Daoy (cell line): Measurements from ENCODE around the gene FTCD. TPM values are rescaled to one million over a fixed set of nuclear protein-coding genes. Genes with fewer than 3 reads are reported as not detected.
"Not testable (repeated sequence)": the region's sequence is repeated elsewhere in the genome, so short reads cannot be mapped to it uniquely, and the experiment has no call there.

Experiments
- DNase-seq: peaks from one replicate; pipeline ENCODE4 v3.0.0-alpha.2; 2015; ENCODE audit warnings: low read depth
- total RNA-seq: library from RNA; depleted of rRNA; stranded (reverse); fragments of >200 nt; shearing (Covaris generic); gene quantifications from 2 replicates; pipeline ENCODE4 v1.2.3, GENCODE V29; 2014

The FTCD gene
- total RNA-seq, 1 experiment from 2014 or later: 0.34 TPM

DNA sequence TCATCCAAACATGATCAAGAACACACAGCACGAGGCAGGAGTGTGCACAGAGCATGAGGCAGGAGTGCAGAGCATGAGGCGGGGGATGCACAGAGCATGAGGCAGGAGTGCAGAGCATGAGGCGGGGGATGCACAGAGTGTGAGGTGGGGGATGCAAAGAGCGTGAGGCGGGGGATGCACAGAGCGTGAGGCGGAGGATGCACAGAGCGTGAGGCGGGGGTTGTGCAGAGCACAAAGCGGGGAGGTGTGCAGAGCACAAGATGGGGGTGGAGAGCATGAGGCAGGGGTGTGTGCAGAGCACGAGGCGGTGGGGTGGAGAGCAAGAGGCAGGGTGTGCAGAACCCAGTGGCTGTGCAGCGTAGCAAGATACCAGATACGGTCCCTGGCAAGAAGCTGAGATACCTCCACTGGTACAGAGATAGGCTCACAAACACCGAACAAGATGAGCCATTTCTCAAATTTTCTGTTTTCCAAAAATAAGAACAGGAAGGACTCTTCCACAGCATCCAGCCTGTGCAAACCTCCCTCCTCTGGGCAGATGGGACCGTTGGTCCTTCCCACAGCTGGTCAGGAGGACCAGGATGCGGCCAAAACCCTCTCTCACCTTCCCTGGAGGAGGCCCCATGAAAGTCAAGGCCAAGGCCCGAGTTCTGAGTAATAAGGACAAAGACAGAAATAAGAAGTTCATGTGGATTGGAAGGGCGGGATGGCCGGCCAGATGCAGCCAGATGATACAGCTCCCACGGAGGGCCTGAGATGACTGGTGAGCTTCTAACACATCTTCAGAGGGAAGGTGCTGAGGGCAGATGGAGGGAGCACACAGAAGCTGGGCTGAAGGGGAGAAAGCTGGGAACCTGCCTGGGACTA, 16.9 kb upstream of the FTCD start:
- no peak for DNase-seq

DNA sequence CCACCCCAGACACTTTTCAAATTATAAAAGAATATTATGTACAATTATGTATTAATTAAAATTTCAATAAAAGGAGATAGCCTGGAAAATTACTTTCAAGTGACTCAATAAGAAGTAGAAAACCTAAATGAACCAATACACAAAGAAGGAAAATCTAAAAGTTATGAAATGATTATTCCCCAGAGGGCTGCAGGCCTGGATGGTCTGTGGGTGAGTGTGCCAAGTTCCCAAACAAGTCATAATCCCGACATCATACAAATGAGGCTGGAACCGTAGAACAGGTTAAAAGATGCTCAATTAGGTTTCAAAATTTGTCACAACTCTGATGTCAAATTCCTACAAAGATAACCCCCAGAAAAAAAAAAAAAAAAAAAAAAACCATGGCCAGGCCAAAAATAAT, 16.2 kb upstream of the FTCD start:
- no peak for DNase-seq

DNA sequence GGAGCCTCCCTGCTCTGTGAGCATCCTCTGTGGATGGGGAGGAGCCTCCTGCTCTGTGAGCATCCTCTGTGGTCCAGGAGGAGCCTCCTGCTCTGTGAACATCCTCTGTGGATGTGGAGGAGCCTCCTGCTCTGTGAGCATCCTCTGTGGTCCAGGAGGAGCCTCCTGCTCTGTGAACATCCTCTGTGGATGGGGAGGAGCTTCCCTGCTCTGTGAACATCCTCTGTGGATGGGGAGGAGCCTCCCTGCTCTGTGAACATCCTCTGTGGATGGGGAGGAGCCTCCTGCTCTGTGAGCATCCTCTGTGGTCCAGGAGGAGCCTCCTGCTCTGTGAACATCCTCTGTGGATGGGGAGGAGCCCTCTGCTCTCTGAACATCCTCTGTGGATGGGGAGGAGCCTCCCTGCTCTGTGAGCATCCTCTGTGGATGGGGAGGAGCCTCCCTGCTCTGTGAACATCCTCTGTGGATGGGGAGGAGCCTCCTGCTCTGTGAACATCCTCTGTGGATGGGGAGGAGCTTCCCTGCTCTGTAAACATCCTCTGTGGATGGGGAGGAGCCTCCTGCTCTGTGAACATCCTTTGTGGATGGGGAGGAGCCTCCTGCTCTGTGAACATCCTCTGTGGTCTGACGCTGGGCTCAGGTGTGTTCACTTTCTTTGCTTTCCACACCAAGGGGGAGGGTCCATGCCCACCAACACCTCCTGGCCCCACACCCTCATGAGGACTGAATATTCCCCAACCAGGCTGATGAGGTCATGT, 15.2 kb upstream of the FTCD start:
- not testable (repeated sequence) for DNase-seq

DNA sequence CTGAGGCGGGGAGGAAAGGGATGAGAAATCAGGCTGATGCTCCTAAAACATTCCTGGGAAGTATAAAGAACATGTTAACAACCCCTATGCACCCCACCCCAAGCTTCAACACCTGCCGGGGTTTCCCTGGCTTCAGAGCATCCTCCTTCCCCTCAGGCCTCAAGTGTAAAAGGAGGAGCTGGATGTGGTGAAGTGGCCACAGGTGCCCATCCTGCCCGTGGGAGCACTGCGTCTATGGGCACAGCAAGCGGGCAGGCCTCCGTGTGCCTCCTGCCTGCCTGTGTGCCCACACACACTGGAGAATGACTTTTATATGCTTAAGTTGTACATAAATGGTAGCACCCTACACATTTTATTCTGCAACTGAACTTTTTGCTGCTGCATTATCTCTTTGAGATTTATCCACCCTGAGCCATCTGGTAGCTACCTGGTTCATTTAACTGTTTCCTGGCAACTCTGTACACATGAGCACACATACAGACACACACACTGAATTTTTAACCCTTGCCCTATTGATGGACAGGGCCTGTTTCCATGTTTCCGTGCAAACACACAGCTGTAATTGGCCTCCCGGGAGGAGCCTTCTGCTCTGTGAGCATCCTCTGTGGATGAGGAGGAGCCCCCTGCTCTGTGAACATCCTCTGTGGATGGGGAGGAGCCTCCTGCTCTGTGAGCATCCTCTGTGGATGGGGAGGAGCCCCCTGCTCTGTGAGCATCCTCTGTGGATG, 13.4 kb upstream of the FTCD start:
- peak; percentile 4 for DNase-seq

DNA sequence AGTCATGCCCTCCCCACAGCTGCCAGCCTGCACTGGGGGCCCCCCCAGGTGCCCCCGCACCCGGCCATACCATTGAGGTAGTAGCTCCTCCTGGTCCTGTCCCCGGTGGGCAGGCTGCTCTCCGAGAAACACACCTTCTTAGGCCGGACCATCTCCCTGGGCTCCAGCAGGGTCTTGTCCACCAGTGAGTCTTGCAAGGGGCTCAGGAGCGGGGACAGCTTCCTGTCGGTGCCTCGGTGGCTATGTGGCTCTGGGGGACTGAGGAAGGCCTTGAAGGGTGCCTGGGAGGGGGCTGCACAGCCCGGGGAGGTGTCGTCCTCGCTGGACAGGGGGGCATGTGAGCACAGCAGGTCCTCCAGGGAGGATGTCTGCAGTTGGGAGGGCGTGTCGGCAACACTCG, 12.9 kb upstream of the FTCD start:
- DNase-seq: no peak

DNA sequence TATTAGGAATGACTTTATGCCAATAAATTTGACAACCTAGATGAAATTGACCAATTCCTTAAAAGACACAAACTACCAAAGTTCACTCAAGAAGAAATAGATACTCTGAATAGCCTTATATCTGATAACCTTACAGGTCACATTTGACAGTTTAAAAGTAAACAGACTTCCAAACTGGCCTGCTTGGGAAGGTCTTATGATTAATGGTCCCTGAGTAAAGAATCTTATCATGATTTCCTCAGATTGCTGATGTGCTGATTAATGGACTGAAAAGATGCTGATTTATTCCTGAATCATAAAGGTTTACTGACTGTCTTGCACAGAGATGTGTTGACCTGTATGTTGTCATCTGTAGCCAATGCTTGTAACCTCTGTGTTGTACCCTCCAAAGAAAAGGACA, 9.7 kb upstream of the FTCD start:
- DNase-seq: no peak

DNA sequence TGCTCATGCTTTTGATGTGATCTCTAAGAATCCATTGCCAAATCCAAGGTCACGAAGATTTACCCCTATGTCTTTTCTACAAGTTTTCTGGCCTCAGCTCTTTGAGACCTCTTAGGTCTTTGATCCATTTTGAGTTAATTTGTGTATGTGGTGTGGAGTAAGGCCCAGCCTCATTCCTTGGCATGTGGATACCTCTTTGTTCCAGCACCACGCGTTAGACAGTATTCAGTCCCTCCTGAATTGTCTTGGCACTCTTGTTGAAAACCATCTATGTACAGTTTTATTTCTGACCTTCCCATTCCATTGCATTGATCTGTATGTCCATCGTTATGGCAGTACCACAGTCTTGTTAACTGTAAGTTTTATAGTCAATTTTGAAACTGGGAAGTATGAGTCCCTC, 8.0 kb upstream of the FTCD start:
- DNase-seq: no peak

DNA sequence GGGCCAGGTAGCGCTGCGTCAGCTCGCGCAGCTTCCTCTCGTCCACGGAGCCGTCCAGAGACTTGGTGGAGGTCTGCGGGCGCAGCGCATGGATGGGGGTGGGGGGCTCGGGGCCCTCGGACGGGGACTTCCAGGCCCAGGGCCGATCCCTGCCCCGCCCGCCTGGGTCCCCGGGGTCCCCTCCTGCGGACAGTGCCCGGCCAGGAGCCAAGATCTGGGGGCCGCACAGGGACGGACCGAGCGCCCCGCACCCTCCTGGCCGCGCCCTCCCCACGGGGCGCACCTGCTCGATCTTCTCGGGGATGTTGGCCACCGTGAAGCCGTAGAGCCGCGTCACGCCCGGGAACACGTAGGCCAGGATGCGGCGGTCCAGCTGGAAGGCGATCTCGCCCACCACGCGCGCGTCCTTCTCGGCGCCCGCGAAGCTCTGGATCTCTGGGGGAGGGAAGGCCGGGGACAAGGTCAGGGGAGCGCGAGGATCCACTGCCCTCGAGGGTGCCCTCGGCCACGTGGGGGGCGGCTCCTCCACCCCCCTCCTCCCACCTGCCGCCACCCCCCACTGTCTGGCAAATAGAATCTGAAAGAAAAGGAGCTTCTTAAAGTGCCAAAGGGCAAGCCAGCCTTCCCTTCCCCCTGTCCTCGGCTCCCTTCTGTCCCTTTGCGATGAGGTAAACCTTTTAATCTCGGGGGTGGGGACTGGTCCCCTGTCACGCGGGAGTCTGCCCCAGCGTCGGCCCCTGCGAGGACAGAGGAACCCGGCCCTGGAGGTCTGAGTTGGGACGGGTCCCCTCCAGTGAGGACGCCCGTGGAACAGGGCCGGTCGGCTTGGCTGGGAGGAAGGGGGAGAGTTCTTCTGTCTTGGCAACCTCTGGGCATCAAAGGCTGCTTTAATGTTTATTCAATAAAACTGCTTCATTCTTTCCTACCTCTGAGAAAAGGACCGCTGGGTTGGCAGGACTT, 6.5 kb upstream of the FTCD start:
- peak; percentile 4 for DNase-seq

DNA sequence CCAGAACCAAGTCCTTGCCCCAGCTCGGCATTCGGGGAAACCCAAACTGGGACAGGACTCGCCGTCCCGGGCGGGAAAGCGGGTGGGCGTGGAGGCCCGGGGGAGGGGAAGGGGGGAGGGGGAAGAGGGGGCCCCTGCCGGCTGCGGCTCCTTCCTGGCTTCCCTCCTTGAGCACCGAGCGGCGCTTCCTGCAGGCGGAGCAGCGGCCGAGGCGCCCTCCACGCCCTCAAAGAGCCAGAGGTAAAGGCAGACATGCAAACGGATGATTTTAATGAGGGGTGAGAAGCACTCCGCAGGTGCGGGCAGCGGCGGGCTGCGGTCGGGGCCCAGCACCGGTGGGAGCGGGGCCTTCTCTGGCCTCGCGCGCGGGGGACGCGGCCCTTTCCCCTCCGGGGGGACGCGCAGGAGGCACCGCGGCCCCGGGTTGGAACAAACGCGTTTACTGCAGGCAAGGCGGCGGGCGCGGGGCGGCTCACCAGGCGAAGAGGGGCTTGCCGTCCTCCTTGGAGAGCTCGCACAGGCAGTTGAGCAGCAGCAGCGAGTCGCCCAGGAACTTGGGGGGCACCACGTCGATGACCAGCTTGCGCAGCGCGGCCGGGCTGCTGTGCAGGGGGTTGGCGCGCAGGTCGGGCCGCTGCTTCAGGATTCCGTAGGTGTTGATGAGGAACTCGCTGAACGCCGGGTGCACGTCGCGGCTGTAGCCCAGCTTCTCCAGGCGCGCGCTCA, 5.7 kb upstream of the FTCD start:
- DNase-seq: peak; percentile 48

DNA sequence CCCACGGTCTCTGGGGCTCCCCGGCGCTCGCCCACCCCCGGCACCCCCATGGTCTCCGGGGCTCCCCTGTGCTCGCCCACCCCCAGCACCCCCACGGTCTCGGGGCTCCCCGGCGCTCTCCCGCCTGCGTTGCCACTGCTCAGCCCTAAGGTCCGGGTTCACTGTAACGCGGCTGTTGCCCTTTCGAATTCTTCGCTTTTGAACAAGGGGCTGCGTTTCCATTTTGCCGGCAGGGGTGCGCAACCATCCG, 5.2 kb upstream of the FTCD start:
- no peak for DNase-seq

DNA sequence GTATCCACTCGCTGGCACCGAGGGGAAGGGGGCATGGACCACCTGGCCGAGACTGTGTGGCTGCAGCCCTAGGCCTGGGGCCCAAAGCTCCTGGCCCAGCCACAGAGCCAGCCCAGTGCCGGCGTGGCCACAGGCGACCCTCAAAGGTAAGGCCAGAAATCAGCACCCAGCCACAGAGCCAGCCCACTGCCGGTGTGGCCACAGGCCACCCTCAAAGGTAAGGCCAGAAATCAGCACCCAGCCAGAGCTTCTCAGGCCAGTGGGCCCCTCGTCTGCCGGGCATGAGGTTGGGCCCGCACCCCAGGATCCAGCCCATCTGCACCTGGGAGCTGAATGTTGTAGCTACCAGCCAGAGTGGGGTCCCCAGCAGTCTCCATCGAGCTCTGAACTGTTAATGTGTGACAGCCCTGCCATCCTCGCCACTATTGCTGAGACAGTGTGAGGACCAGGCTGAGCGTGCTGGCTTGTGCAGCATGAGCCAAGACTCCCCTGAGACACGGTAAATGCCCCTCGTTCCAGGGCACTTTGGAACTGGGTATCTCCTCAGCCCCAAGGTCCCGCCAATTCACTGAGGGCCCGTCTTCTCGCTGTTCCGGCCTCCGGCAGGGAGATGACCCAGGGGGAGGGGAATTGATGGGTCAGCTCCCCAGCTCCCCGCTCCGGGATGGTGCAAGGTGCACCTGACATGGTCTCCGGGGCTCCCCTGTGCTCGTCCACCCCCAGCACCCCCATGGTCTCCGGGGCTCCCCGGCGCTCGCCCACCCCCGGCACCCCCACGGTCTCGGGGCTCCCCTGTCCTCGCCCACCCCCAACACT, 4.7 kb upstream of the FTCD start:
- peak; percentile 2 for DNase-seq

DNA sequence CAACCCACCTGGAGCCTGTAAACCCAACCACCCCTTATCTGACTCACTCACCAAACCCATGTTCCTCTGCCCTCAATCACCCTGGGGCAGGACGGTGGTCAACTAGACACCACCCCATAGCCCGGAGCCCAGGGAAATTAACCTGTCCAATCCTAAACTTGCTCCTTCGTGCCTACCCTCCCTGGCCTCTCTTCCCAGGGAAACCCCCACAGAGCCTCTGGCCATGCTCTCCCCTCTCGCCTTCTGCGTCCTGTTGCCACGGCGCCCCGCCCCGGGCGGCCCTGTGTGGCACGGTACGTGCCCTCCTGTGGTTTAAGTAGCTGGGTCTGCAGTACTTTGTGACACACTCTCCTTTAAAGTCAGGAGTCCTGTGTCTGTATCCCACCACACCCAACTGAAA, 4.0 kb upstream of the FTCD start:
- peak; percentile 1 for DNase-seq

DNA sequence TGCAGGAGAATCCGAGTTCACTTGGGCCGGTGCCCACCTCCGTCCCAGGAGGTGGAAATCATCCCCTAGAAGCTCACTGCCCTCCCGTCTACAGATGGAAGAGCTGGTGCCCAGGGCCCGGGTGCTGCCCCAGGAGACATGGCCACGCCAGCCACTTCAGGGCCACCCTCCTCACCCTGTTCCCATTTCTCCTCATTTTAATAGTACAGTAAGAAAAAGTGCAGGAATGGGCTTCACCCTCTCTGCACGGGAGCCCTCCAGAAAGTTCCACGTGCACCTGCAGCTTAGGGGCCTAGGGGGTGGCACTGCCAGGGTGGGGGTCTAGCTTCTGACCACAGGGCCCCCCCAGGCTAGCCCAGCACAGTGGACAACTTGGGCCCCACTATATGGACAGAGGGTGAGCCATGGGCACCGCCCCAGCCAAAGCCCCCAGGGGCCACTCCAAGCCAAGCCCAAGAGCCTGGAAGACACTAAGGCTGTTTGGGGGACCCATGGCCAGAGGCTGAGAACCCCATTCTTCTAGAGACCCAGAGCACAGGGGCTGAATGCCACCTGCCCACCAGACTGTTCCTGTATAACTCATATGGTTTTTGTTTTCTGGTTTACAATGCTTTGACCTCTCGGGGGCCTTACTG, 3.4 kb upstream of the FTCD start:
- DNase-seq: no peak

DNA sequence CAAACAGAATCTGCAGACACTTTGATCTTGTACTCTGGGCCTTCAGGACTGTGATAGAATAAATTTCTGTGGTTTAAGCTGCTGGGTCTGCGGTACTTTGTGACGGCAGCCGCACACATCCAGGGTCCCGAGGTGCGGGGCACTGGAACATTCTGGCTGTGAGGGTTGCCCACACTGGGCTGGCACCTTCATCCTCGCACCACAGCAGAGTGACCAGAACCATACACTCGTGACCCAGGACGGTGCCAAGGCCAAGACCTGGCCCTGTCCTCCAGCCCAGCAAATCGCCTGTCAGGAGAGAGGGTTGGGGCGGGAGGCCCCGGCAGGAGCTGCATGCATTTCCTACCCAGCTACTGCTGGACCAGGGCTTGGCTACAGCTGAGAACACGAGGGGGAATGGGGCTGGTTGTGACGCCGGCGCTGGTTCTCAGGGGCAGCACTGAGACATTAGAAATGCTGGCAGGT, 2.6 kb upstream of the FTCD start:
- peak; percentile 2 for DNase-seq

DNA sequence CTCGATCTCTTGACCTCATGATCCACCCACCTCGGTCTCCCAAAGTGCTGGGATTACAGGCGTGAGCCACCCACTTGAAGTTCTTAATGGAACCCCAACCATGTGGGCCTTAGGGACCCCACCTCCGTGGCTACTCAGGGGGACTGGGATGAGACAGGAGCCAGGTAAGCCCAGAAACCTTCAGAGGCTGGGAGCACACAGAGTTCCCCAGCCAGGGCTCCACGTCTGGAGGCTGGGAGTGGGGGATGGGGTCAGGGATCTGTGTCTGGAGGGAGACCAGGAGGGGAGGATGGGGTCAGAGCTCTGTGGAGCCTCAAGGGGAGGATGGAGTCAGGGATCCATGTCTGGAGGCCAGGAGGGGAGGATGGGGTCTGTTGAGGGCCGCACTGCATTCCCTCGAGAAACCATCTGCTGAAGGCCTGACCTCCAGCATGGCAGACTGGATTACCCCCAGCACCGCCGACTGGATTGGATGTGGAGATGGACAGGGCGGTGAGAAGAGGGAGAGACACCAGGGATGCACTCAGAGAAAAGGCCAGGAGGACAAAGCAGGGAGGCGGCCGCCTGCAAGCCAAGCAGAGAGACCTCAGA, 2.1 kb upstream of the FTCD start:
- DNase-seq: peak; percentile 2

DNA sequence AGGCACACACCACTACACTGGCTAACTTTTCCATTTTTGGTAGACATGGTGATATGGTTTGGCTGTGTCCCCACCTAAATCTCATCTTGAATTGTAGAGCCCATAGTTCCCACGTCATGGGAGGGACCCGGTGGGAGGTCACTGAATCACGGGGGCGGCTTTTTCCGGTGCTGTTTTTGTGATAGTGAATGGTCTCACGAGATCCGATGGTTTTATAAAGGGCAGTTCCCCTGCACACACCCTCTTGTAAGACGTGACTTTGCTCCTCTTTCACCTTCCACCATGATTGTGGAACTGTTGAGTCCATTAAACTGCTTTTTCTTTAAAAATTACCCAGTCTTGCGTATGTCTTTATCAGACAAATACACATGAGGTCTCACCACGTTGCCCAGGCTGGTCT, 1.3 kb upstream of the FTCD start:
- peak; percentile 1 for DNase-seq

DNA sequence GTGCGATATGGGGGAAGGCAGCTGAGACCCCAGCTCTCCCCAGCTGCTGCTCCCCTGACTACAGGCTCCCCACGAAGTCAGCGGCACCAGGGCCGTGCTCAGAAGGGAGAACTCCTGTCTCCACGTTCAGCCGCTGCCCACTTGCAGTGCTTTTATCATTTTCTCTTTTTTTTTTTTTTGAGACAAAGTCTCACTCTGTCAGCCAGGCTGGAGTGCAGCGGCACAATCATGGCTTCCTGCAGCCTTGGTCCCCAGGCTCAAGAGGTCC, 933 bp upstream of the FTCD start:
- no peak for DNase-seq

DNA sequence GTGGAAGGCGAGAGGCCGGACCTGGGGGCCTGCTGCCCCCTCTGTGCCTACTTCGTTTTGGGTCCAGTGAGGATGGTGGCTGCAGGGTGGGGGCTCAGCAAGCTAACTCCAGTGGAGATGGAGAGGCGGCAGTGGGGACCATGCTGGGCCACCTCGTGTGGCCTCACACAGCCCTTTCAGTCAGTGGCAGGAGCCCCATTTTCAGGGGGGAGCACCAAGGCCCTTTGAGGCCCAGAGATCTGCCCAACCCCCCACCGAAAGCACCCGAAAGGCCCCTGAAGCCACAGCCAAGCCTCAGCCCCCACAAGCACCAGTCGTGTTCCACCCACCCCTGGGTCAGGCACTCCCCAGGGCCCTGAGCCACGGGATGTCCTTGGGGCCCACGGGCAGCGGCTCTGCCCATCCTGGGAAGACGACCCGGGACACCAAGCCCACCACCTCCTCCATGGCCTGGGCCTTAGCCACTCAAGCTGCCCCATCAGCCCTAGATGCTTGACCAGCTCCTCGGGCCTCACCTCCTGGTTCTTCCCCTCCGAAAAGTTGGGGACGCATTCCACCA, 345 bp downstream of the FTCD start:
- DNase-seq: peak; percentile 3
